H1 (cell line): ENCODE measurements around the gene USP20.

Experiments
- ATF3 ChIP-seq: IDR thresholded peaks from 2 replicates; pipeline ENCODE4 v1.6.1; 2011; ENCODE audit warnings: low read depth, mild to moderate bottlenecking, low read length; ENCODE audit not compliant: insufficient read depth
- CHD7 ChIP-seq: fragments of 300-600 bp; sonication (generic); IDR thresholded peaks from 2 replicates; pipeline ENCODE4 v1.7.1; 2012; ENCODE audit warnings: low read length, moderate library complexity, mild to moderate bottlenecking, inconsistent platforms; ENCODE audit not compliant: insufficient replicate concordance
- CTCF ChIP-seq, 3 experiments: IDR thresholded peaks; 1 replicate in 2 of 3; 2 replicates in 1 of 3; pipeline versions ENCODE4 v1.5.1 to v1.6.1; 2011; ENCODE audit warnings: low read length in 3 of 3, mild to moderate bottlenecking in 3 of 3, inconsistent platforms in 2 of 3, low read depth in 1 of 3, moderate library complexity in 1 of 3; ENCODE audit not compliant: insufficient read depth in 1 of 3; ENCODE audit errors: control extremely low read depth in 1 of 3
- EZH2 ChIP-seq: fragments of 200-600 bp; sonication (generic); IDR thresholded peaks from 2 replicates; pipeline ENCODE4 v1.7.1; 2012; ENCODE audit warnings: low read depth, mild to moderate bottlenecking, moderate library complexity, low read length, inconsistent platforms; ENCODE audit not compliant: severe bottlenecking
- GABPA ChIP-seq: IDR thresholded peaks from 2 replicates; pipeline ENCODE4 v1.6.1; 2011; ENCODE audit warnings: mild to moderate bottlenecking, low read length, moderate library complexity, borderline replicate concordance; ENCODE audit not compliant: insufficient read depth
- MAX ChIP-seq: IDR thresholded peaks from 2 replicates; pipeline ENCODE4 v1.6.1; 2012; ENCODE audit warnings: inconsistent platforms
- POLR2AphosphoS5 ChIP-seq: IDR thresholded peaks from 2 replicates; pipeline ENCODE4 v1.6.1; 2011; ENCODE audit warnings: low read depth, low read length
- RAD21 ChIP-seq, 2 experiments: IDR thresholded peaks in 1 of 2; conservative IDR thresholded peaks in 1 of 2; 2 replicates each; pipeline ENCODE4 v1.6.1; 2011; ENCODE audit warnings: low read depth in 2 of 2, low read length in 2 of 2, improper control_type of control experiment in 1 of 2, inconsistent platforms in 1 of 2, mild to moderate bottlenecking in 1 of 2, moderate library complexity in 1 of 2
- SUZ12 ChIP-seq: fragments of 200-600 bp; sonication (generic); IDR thresholded peaks from 2 replicates; pipeline ENCODE4 v1.6.1; 2012; ENCODE audit warnings: mild to moderate bottlenecking, inconsistent platforms, low read length, moderate library complexity, mixed read lengths
- TAF1 ChIP-seq: IDR thresholded peaks from 2 replicates; pipeline ENCODE4 v1.6.1; 2011; ENCODE audit warnings: mild to moderate bottlenecking, low read depth, low read length
- TCF12 ChIP-seq: IDR thresholded peaks from 2 replicates; pipeline ENCODE4 v1.6.1; 2011; ENCODE audit warnings: low read depth, mild to moderate bottlenecking, low read length
- TEAD4 ChIP-seq: IDR thresholded peaks from 2 replicates; pipeline ENCODE4 v1.6.1; 2012; ENCODE audit warnings: low read depth, low read length, inconsistent platforms, mixed read lengths
- YY1 ChIP-seq: IDR thresholded peaks from 2 replicates; pipeline ENCODE4 v1.6.1; 2011; ENCODE audit warnings: low read depth, mild to moderate bottlenecking, low read length

- TF ChIP-seq CTCF (IDR thresholded peaks at IDR 0.05; ENCODE audit: control extremely low read depth in 1 of 3, insufficient read depth in 1 of 3, low read depth in 1 of 3, low read length in 3 of 3): no peak
- TF ChIP-seq EZH2: no peak
- no peak for TF ChIP-seq ATF3
- TF ChIP-seq GABPA: no peak
- TF ChIP-seq TAF1: no peak
- TF ChIP-seq SUZ12: no peak
- no peak for TF ChIP-seq TCF12
- no peak for TF ChIP-seq POLR2AphosphoS5
- TF ChIP-seq TEAD4: no peak
- TF ChIP-seq CHD7: no peak
- TF ChIP-seq MAX: no peak
- no peak for TF ChIP-seq YY1
- no peak for TF ChIP-seq RAD21 (IDR thresholded peaks at IDR 0.05 in 1 of 2, conservative IDR thresholded peaks at IDR 0.05 in 1 of 2; ENCODE audit: low read depth in 2 of 2, low read length in 2 of 2)
These were observed 25.9 kb upstream of the USP20 start for GRCh38 chr9:129809346-129809745.
